NB4 (cell line): Measurements from ENCODE around the gene PRPF19.

Experiments
- MYC ChIP-seq: IDR thresholded peaks from 2 replicates; pipeline ENCODE4 v1.6.1; 2011; ENCODE audit warnings: low read depth, low read length
- POLR2A ChIP-seq: IDR thresholded peaks from 2 replicates; pipeline ENCODE4 v1.6.1; 2011; ENCODE audit warnings: mild to moderate bottlenecking; ENCODE audit not compliant: insufficient read length; ENCODE audit errors: extremely low read depth
- TF ChIP-seq, protein P1 (sequence below): IDR thresholded peaks from one replicate; pipeline ENCODE4 v1.5.1; 2012; ENCODE audit warnings: low read depth, low read length
- TF ChIP-seq, protein P2 (sequence below): IDR thresholded peaks from 2 replicates; pipeline ENCODE4 v1.6.1; 2011; ENCODE audit warnings: low read depth, low read length

DNA sequence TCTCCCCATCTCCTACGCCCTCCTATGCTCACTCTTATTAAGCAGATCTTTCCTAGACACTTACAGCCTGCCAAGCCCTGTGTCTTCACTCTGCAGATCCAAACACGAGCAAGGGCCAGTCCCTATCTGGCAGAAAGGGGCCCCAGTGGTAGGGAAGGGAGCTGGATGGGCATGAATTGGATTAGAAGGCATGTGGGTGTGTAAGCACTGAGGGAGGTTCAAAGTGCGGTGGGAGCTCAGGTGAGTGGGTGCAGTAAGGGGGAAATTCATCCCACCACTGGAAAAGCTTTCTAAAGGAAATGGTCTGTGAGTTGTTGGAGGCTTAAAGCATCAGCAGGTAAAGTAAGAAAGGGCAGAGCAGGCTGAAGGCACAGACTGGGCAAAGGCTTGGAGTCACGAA lies 23.4 kb upstream of the PRPF19 start:
- TF ChIP-seq, protein P1, sequence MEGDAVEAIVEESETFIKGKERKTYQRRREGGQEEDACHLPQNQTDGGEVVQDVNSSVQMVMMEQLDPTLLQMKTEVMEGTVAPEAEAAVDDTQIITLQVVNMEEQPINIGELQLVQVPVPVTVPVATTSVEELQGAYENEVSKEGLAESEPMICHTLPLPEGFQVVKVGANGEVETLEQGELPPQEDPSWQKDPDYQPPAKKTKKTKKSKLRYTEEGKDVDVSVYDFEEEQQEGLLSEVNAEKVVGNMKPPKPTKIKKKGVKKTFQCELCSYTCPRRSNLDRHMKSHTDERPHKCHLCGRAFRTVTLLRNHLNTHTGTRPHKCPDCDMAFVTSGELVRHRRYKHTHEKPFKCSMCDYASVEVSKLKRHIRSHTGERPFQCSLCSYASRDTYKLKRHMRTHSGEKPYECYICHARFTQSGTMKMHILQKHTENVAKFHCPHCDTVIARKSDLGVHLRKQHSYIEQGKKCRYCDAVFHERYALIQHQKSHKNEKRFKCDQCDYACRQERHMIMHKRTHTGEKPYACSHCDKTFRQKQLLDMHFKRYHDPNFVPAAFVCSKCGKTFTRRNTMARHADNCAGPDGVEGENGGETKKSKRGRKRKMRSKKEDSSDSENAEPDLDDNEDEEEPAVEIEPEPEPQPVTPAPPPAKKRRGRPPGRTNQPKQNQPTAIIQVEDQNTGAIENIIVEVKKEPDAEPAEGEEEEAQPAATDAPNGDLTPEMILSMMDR = no peak
- TF ChIP-seq POLR2A = no peak
- TF ChIP-seq MYC = no peak
- TF ChIP-seq, protein P2, sequence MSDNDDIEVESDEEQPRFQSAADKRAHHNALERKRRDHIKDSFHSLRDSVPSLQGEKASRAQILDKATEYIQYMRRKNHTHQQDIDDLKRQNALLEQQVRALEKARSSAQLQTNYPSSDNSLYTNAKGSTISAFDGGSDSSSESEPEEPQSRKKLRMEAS = no peak
